OCI-LY7 (cell line): ENCODE data around the gene POGLUT2. TPM values are rescaled to one million over a fixed set of nuclear protein-coding genes. Genes with fewer than 3 reads are reported as not detected.
A peak's percentile ranks its signal among the peaks of the same experiment; 100 is the strongest.

Experiments used
- BruUV-seq: library from RNA; stranded (reverse); fragments of 400-500 nt; replicated peaks from 2 replicates; lab custom pipeline; 2021; lab: Mats Ljungman, UMichigan
- CTCF ChIA-PET: fragments of 300-600 bp; sonication (Branson Sonifier 250); formaldehyde crosslinking; loops from one replicate; lab custom pipeline; 2022; ENCODE audit warnings: antibody characterized with exemption; ENCODE audit not compliant: unreplicated experiment; lab: Charles Lee
- POLR2A ChIA-PET: fragments of 300-600 bp; sonication (Branson Sonifier 250); formaldehyde crosslinking; loops from one replicate; lab custom pipeline; 2022; ENCODE audit warnings: antibody characterized with exemption; lab: Charles Lee
- DNase-seq: peaks from one replicate; pipeline ENCODE4 v3.0.0-alpha.2; 2015; ENCODE audit warnings: low spot score
- H2AFZ ChIP-seq: fragments of 200-600 bp; sonication (generic), shearing (Covaris generic); 2 replicates; pipeline ENCODE4 v1.6.1; 2014; ENCODE audit warnings: mild to moderate bottlenecking, antibody characterized with exemption, low read length, moderate library complexity
- H3K27ac ChIP-seq: fragments of 200-600 bp; sonication (generic); 2 replicates; pipeline ENCODE4 v1.5.1; 2014; ENCODE audit warnings: mixed run types, low read depth, mild to moderate bottlenecking, moderate library complexity, low read length, inconsistent platforms; ENCODE audit not compliant: poor library complexity, severe bottlenecking
- H3K36me3 ChIP-seq: fragments of 200-600 bp; sonication (generic); 2 replicates; pipeline ENCODE4 v1.6.1; 2014; ENCODE audit warnings: mild to moderate bottlenecking, antibody characterized with exemption, low read length, moderate library complexity, mixed read lengths; ENCODE audit not compliant: insufficient read depth
- H3K4me1 ChIP-seq: fragments of 200-600 bp; sonication (generic); 2 replicates; pipeline ENCODE4 v1.5.1; 2014; ENCODE audit warnings: mild to moderate bottlenecking, low read length; ENCODE audit not compliant: insufficient read depth, poor library complexity, severe bottlenecking
- H3K4me2 ChIP-seq: fragments of 200-600 bp; sonication (generic); 2 replicates; pipeline ENCODE4 v1.6.1; 2014; ENCODE audit warnings: mild to moderate bottlenecking, low read length
- H3K4me3 ChIP-seq: fragments of 200-600 bp; sonication (generic); 2 replicates; pipeline ENCODE4 v1.5.1; 2014; ENCODE audit warnings: mild to moderate bottlenecking, low read depth, low read length; ENCODE audit not compliant: poor library complexity, severe bottlenecking
- H3K79me2 ChIP-seq: fragments of 200-600 bp; sonication (generic); 2 replicates; pipeline ENCODE4 v1.6.1; 2016; ENCODE audit warnings: low read depth, mild to moderate bottlenecking, low read length, moderate library complexity, mixed read lengths; ENCODE audit not compliant: insufficient read depth
- H3K9me2 ChIP-seq: fragments of 200-600 bp; sonication (generic); 2 replicates; pipeline ENCODE4 v1.6.1; 2016; ENCODE audit warnings: mild to moderate bottlenecking, low read length, mixed read lengths; ENCODE audit not compliant: insufficient read depth
- H3K9me3 ChIP-seq: fragments of 200-600 bp; sonication (generic); 2 replicates; pipeline ENCODE4 v1.6.1; 2014; ENCODE audit warnings: mild to moderate bottlenecking, mixed run types, low read length, mixed read lengths
- H4K20me1 ChIP-seq: fragments of 200-600 bp; sonication (generic); 2 replicates; pipeline ENCODE4 v1.6.1; 2014; ENCODE audit warnings: mild to moderate bottlenecking, antibody characterized with exemption, low read length, moderate library complexity, mixed read lengths; ENCODE audit not compliant: insufficient read depth
- EZH2phosphoT487 ChIP-seq: fragments of 200-600 bp; sonication (generic); IDR thresholded peaks from 2 replicates; pipeline ENCODE4 v1.6.1; 2018; ENCODE audit warnings: low read depth, borderline replicate concordance, mild to moderate bottlenecking, mixed run types, antibody characterized with exemption, low read length, moderate library complexity, mixed read lengths
- intact Hi-C: fragments of 100-400 bp; cut with micrococcal nuclease; formaldehyde crosslinking; loops from one replicate; pipeline ENCODE4 v1.10.0; 2022; ENCODE audit not compliant: unreplicated experiment
- total RNA-seq, 2 experiments: library from RNA; depleted of rRNA in 1 of 2; stranded (reverse); fragments of >200 nt in 1 of 2; shearing (Covaris generic) in 1 of 2; gene quantifications; 2 replicates each; pipeline ENCODE4 v1.2.3, GENCODE V29; 2014 to 2022
- TF ChIP-seq, protein P1 (sequence below): fragments of 200-600 bp; sonication (generic); conservative IDR thresholded peaks from 2 replicates; pipeline ENCODE4 v1.5.1; 2014; ENCODE audit warnings: mild to moderate bottlenecking, antibody characterized with exemption, low read length, moderate library complexity, mixed read lengths

The POGLUT2 gene
- total RNA-seq, 2 experiments from 2014 or later: not detected

DNA sequence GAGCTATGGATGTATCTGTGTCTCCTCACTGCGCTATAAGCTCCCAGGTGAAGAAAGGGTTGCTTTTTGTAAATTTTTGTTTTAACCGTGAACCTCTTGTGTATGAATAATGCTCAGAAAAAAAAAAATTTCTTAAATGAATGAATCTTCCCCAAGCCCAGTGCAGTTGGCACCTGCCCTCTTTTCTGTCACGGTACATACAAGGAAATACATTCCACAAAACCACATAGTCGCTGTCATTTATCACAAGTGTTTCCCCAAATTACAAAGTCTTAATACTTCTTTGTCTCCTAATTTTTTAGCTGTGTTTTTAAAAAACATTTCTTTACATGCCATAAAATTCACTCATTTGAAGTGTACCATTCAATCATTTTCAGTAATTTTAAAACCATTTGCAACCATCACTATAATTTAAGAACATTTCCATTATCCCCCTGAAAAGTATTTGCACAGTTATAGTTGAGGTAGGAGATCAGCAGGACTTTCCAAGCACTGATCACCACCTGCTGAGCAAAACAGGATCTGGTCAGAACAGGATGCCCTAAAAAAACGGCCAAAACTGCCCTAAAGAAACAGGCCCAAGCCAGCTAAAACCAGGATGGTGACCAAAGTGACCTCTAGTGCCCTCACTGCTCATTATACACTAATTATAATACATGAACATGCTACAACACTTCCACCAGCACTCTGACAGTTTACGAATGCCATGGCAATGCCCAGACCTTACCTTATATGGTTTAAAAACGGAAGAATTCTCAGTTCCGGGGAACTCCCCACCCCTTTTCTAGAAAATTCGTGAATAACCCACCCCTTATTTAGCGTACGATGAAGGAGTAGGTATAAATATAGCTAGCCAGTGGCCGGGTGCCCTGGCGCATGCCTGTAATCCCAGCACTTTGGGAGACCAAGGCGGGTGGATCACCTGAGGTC, 23.9 kb downstream of the POGLUT2 start:
- TF ChIP-seq, protein P1, sequence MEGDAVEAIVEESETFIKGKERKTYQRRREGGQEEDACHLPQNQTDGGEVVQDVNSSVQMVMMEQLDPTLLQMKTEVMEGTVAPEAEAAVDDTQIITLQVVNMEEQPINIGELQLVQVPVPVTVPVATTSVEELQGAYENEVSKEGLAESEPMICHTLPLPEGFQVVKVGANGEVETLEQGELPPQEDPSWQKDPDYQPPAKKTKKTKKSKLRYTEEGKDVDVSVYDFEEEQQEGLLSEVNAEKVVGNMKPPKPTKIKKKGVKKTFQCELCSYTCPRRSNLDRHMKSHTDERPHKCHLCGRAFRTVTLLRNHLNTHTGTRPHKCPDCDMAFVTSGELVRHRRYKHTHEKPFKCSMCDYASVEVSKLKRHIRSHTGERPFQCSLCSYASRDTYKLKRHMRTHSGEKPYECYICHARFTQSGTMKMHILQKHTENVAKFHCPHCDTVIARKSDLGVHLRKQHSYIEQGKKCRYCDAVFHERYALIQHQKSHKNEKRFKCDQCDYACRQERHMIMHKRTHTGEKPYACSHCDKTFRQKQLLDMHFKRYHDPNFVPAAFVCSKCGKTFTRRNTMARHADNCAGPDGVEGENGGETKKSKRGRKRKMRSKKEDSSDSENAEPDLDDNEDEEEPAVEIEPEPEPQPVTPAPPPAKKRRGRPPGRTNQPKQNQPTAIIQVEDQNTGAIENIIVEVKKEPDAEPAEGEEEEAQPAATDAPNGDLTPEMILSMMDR: no peak
- no peak for TF ChIP-seq EZH2phosphoT487
- peaks cover 6% of the 10 kb centered on the region for H3K4me1 ChIP-seq
- no peak overlapping the region for H3K4me2 ChIP-seq
- peak; percentile 1 for DNase-seq
- BruUV-seq: no TSS peak
- no peak overlapping the region; the same call in 1 of the 2 replicates for H2AFZ ChIP-seq
- H3K36me3 ChIP-seq: no peaks in the 10 kb centered on the region
- intact Hi-C loops: loop anchor here (5.0 kb wide), 1 partner anchor 72 kb away; the partner anchor contains the start of gene ERCC5
- no peaks in the 10 kb centered on the region for H3K79me2 ChIP-seq
- H3K9me3 ChIP-seq: no peaks in the 10 kb centered on the region
- CTCF ChIA-PET: no interaction called here
- H3K4me3 ChIP-seq: no peak overlapping the region
- H4K20me1 ChIP-seq: no peaks in the 10 kb centered on the region
- H3K9me2 ChIP-seq: no peaks in the 10 kb centered on the region
- H3K27ac ChIP-seq: no peak overlapping the region
- POLR2A ChIA-PET: no interaction called here

DNA sequence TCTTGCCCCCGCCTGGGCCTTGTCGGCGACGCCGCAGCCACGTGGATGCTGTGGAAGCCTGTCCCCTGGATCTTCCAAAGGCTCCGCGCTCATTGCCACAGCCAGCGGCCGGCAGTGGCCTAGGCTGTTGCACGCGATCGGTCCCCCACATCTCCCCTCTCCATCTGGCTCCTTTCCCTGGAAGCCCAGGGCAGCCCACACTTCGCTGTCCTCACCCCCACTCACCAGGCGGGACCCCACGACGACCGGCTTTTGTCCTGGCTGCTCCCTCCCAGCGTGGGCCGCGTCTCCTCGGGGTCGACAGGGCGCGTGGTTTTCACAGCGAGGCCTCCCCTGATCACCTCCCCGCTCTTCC, 24.6 kb downstream of the POGLUT2 start:
- Histone ChIP-seq H3K4me2 (peak overlapping the region; percentile 88), H3K27ac (no peak overlapping the region), H3K9me2 (no peaks in the 10 kb centered on the region), H3K9me3 (no peaks in the 10 kb centered on the region), H3K36me3 (no peaks in the 10 kb centered on the region), H2AFZ (peak overlapping the region; percentile 96), H3K4me1 (peaks cover 6% of the 10 kb centered on the region), H3K79me2 (no peaks in the 10 kb centered on the region), H4K20me1 (no peaks in the 10 kb centered on the region), H3K4me3 (peak overlapping the region; percentile 78)
- BruUV-seq: no TSS peak
- no peak for DNase-seq
- POLR2A ChIA-PET: interaction anchor here (0.6 kb wide), 1 partner anchor 18 kb away, joined by 6 read pairs; no protein-coding TSS in a partner anchor
- CTCF ChIA-PET: interaction anchor here (0.7 kb wide), 1 partner anchor 12 kb away, joined by 3 read pairs; no protein-coding TSS in a partner anchor
- no peak for TF ChIP-seq EZH2phosphoT487
- TF ChIP-seq, protein P1: no peak
- intact Hi-C loops: loop anchor here (5.0 kb wide), 1 partner anchor 73 kb away; the partner anchor contains the start of gene ERCC5
